AG20443 (cell line): ENCODE results near the gene RDH16.

Experiments
- DNase-seq: peaks from one replicate; pipeline ENCODE4 v3.0.0; 2012; ENCODE audit warnings: low spot score, mixed read lengths

The RDH16 gene

DNA sequence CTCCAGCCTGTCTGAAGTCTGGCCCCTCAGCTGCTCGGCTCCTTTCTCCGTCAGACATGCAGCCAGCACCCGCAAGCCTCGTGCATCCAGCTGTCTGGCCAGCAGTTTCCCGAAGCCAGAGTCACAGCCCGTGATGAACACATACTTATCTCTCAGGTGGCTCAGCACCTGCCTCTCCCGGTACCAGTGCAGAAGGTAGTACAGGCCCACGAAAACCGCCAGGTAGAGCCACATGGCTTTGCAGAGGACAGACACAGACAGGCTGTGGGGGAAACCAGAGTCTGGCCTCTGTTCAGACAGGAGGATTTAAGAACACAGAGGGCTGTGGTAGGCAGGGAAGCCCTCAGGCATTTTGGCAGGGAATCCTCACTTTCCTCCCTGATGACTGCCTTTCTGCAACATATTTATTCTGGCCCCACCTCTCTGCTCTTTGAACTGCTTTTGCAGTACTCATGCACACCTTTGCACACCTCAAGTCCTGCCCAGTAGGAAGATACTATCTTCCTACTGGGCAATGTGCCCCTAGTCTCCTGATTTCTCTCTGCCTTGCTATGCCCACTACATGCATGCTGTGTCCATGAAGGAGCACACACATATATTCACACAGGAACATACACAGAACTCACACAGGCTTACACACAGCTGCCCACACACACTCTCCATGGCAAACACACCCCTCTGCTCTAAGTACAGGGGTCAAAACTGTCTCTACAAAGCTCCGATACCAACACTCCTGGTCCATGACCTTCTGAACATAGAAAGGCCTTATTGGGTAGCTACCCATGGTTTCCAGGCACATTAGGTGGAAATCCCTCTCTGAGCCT is at the start of gene RDH16:
Gene RDH16, minus strand, starts transcription at position 380 of the 824 bp plus-strand sequence. Its CDS starts 146 bp downstream, at position 234.
- no peak for DNase-seq

DNA sequence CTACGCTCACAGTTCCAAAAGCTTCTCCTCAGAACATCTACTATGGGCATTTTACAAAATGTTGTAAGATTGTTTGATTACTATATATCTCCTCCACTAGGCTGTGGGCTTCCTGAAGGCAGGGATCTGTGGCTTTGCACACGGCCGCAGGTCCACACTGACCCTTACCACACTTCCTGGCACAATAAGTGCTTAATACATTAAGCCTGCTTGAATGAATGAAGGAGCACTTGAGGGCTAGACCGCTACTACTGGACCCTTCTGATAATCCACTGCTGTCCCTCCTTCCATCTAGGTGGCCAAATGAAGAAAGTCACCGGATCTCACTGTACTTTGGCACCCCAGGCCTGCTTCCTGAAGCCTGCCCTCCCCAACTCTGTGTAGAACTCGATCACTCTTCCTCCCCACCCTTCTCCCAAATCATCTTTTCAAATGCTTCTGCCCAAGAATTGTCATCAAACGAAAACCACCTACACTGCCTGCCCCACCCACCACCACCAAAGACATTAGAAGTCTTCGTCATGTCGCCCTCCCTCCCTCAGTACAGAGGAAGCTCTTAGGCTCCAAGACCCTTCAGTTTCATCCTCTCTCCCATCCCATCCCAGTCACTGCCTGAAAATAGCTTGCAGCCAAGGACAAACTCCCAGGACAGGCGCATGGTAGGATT is 49.5 kb upstream of the RDH16 start:
- no peak for DNase-seq

- DNase-seq: peak; percentile 98
Measured at GRCh38 chr12:57005980-57006808, 48.8 kb upstream of the RDH16 start, which contains the start of gene ZBTB39. ZBTB39 (minus strand) TSS chr12:57006546; CDS start chr12:57004917, 1,629 bp downstream.

GRCh38 chr12:57004651-57005050 is 47.2 kb upstream of the RDH16 start:
- no peak for DNase-seq

DNA sequence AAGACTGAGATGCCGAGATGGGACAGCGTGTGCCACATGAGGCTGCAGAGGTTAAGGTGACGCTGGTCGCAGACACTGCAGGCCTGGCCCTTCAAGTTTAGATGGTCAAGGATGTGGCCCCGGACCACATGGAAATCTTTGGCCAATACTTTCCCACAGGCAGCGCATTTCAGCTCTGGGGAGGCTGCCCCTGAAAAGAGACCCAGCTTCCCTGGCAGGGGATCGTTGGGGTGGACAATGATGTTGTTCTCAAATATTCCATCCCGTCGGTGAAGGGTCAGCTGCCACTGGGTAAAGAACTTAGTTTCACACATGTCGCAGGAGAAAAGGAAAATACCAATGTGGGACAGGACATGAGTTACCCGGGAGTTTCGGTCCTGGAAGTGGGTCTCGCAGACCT is 46.0 kb upstream of the RDH16 start:
- DNase-seq: no peak

DNA sequence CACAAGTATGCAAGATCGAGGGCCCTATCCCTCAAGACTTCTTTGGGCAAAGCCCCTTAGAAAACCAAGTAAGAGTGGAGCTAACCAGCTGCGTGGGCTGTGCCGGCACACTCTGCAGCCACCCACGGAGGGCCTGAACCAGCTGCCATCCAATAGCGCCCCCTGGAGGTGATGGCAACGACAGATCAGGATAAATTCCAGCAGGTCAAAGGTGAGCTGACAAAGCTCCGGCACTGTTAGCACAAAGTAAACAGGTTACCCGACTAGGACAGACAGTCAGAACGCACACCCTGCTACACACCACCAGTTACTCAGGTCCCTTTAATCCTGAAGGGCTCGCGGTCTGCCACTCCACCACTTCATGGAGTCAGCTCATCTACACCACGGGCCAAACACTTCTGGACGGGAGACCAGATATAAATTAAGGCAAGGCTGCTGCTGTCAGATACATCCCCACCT is 44.1 kb upstream of the RDH16 start:
- peak; percentile 84 for DNase-seq

GRCh38 chr12:57000393-57000792 is 43.0 kb upstream of the RDH16 start:
- DNase-seq: no peak

DNA sequence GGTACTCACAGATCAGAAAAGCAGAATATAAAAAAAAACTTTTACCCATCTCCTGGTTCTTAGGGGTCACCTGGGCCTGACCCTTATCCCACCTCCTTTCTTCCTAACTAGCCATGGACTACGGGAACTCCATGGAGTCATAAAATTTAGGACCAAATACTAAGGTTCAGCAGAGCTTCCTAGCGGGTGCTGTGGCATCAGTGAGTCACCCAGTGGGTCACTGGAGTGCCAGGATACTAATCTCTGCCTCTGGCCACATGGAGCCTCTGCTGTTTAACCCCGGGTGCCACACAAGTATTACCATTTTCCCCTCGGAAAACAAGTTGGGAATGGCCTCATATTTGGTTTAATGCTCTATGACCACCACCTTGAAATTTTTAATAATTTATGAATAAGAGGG is 42.0 kb upstream of the RDH16 start:
- no peak for DNase-seq

DNA sequence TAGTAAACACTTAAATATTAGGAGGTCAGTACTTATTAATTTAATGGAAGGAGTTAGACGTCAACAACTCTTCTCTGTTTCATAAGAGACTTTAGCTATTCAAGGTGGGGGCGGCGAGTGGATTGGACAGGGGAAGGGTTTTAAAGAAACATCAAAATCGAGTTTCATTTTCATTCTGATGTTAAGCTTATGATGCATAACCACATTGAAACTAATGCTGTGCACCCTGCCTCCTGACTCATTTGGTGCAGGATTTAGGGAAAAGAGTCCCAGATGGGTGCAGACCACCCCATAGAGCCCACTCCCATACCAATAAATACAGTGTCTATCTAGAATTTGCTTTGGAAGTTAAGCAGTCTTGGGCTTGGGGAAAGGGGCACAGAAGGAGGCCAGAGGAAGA is 41.6 kb upstream of the RDH16 start:
- no peak for DNase-seq

- DNase-seq: no peak
Measured at GRCh38 chr12:56998316-56998715, 40.9 kb upstream of the RDH16 start.

DNA sequence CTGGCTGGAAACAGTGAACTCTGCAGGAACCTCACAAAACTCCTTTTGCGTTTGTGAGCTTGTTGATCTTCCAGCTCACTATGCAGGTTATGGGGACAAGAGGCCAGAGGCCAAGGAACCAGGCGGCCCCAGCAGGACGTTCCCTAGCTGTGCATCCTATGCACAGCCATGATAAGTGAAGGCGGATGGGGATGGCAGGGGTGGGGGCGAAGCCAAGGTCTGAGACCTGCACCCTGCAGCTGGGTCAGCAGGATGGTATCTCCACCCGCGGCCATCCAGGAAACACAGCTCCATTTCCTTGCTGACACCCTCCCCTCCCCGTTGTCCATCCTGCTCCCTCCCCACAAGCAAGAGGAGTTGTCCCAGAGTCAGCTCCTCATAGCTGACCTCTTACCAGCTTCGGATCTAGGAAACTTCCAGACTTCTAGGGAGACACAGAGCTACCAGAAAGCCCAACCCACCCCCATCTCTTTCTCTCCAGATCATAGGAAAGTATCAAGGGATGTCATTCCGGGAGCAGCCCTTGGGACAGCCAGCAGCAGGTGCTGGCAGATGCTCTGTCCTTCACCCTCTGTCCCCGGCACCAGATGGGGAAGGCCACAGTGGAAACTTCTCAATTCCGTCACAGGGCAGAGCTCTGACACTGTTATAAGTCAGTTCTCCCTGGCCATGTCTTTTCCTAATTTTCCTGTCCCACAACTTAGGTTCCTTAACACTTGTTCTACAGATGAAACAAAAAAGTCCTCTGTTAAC is 39.6 kb upstream of the RDH16 start:
- DNase-seq: no peak

- no peak for DNase-seq
Measured at GRCh38 chr12:56995930-56996496, 38.6 kb upstream of the RDH16 start.

DNA sequence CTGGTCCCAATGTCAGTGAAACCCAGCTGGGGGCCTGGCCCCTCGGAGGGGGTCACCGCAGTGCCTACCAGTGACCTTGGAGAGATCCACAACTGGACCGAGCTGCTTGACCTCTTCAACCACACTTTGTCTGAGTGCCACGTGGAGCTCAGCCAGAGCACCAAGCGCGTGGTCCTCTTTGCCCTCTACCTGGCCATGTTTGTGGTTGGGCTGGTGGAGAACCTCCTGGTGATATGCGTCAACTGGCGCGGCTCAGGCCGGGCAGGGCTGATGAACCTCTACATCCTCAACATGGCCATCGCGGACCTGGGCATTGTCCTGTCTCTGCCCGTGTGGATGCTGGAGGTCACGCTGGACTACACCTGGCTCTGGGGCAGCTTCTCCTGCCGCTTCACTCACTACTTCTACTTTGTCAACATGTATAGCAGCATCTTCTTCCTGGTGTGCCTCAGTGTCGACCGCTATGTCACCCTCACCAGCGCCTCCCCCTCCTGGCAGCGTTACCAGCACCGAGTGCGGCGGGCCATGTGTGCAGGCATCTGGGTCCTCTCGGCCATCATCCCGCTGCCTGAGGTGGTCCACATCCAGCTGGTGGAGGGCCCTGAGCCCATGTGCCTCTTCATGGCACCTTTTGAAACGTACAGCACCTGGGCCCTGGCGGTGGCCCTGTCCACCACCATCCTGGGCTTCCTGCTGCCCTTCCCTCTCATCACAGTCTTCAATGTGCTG is 38.0 kb upstream of the RDH16 start:
- DNase-seq: no peak

GRCh38 chr12:56994231-56994746 is 36.9 kb upstream of the RDH16 start:
- DNase-seq: no peak

DNA sequence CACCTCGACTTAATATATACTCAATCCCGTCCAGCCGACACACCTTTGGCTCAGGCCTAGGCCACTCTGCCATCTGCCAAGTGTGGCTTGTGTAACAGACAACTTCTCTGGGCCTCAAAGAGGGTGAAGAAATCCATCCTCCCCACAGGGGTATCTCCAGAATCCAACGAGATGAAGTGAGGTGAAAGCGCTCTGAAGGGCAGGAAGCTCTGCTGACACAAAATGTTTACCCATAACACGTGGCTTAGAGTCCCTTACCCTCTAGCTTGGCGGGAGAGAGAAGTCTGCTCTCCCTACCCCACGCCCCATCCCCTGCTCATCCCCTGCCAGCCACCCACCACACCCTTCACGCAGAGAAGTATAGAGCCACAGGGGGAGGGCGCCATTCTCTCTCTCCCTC is 35.9 kb upstream of the RDH16 start:
- no peak for DNase-seq

GRCh38 chr12:56991319-56992246 is 34.2 kb upstream of the RDH16 start:
- DNase-seq: no peak

GRCh38 chr12:56990648-56991318 is 33.4 kb upstream of the RDH16 start:
- no peak for DNase-seq

GRCh38 chr12:56989861-56990610 is 32.6 kb upstream of the RDH16 start:
- DNase-seq: no peak
